Measurements from ENCODE around the gene DDR1. TPM values are rescaled to one million over a fixed set of nuclear protein-coding genes. Genes with fewer than 3 reads are reported as not detected.

The DDR1 gene
- total and polyA plus RNA-seq, 12 donors, result 7.3 to 49.2 (median 23.3) TPM

- Histone ChIP-seq H3K36me3 (peaks cover 0 to 95% (median 37%) of the 10 kb centered on the region in 9 donors), H3K4me3 (no peak overlapping the region), H3K4me1 (peaks cover 0 to 3% (median 0%) of the 10 kb centered on the region in 9 donors), H3K27me3 (no peaks in the 10 kb centered on the region), H3K27ac (no peak overlapping the region), H3K9me3 (no peaks in the 10 kb centered on the region)
- 84 to 86% methylated on average over 10 of the region's 10 CpGs for WGBS, 2 donors
- ATAC-seq (no peak), DNase-seq (no peak)
- TF ChIP-seq CTCF (IDR thresholded peaks at IDR 0.05), result no peak
- intact Hi-C loops (cut with DNase I), result no loop called here
Observed at GRCh38 chr6:30895343-30895742, 11.0 kb downstream of the DDR1 start.

GRCh38 chr6:30896541-30896940 lies 12.2 kb downstream of the DDR1 start:
- ATAC-seq (no peak), DNase-seq (no peak)
- no peaks in the 10 kb centered on the region for H3K4me1 ChIP-seq
- H3K36me3 ChIP-seq, result peaks cover 0 to 88% (median 37%) of the 10 kb centered on the region in 9 donors
- TF ChIP-seq CTCF (IDR thresholded peaks at IDR 0.05), result no peak
- WGBS, 2 donors, result 96 to 97% methylated on average over 13 of the region's 13 CpGs
- H3K4me3 ChIP-seq, result no peak overlapping the region
- no peaks in the 10 kb centered on the region for H3K27me3 ChIP-seq
- H3K27ac ChIP-seq, result no peak overlapping the region
- intact Hi-C loops (cut with DNase I), result no loop called here
- H3K9me3 ChIP-seq, result no peaks in the 10 kb centered on the region

- no peaks in the 10 kb centered on the region for H3K4me1 ChIP-seq
- no peak overlapping the region for H3K4me3 ChIP-seq
- intact Hi-C loops (cut with DNase I), result no loop called here
- no peak for DNase-seq
- peak in 1 of 8 donors; percentile 11 for ATAC-seq
- H3K27ac ChIP-seq, result no peak overlapping the region
- H3K9me3 ChIP-seq, result no peaks in the 10 kb centered on the region
- WGBS, 2 donors, result 88 to 90% methylated on average over 16 of the region's 16 CpGs
- no peak for TF ChIP-seq CTCF (IDR thresholded peaks at IDR 0.05)
- H3K36me3 ChIP-seq, result peaks cover 0 to 74% (median 27%) of the 10 kb centered on the region in 9 donors
- H3K27me3 ChIP-seq, result no peaks in the 10 kb centered on the region
Observed at GRCh38 chr6:30897882-30898281, 13.6 kb downstream of the DDR1 start.

GRCh38 chr6:30898750-30899360 lies 14.5 kb downstream of the DDR1 start:
- no peak for TF ChIP-seq CTCF (IDR thresholded peaks at IDR 0.05)
- DNase-seq (no peak), ATAC-seq (no peak)
- no peak overlapping the region for H3K4me3 ChIP-seq
- 75 to 79% methylated on average over 23 of the region's 23 CpGs for WGBS, 2 donors
- peaks cover 0 to 65% (median 20%) of the 10 kb centered on the region in 9 donors for H3K36me3 ChIP-seq
- no peaks in the 10 kb centered on the region for H3K4me1 ChIP-seq
- H3K9me3 ChIP-seq, result no peaks in the 10 kb centered on the region
- intact Hi-C loops (cut with DNase I), result no loop called here
- H3K27ac ChIP-seq, result no peak overlapping the region
- H3K27me3 ChIP-seq, result no peaks in the 10 kb centered on the region

Data from heart right ventricle (tissue), 16 donors.